Vagina (tissue), 2 donors: Measurements from ENCODE around the gene AMACR. TPM values are rescaled to one million over a fixed set of nuclear protein-coding genes. Genes with fewer than 3 reads are reported as not detected.
"Not testable (repeated sequence)": the region's sequence is repeated elsewhere in the genome, so short reads cannot be mapped to it uniquely, and the experiment has no call there.

Experiments
- DNase-seq, 2 donors: peaks; one replicate each; pipeline ENCODE4 v3.0.0-alpha.2; 2017; ENCODE audit errors: extremely low spot score in 2 of 2
- H3K27ac ChIP-seq: fragments of 200-600 bp; sonication (generic); one replicate; pipeline ENCODE4 v1.5.1; 2019
- H3K27me3 ChIP-seq: fragments of 200-600 bp; sonication (generic); one replicate; pipeline ENCODE4 v1.5.1; 2019
- H3K36me3 ChIP-seq, 2 donors: fragments of 200-600 bp; sonication (generic); one replicate each; pipeline ENCODE4 v1.5.1; 2017 to 2019
- H3K4me1 ChIP-seq: fragments of 200-600 bp; sonication (generic); one replicate; pipeline ENCODE4 v1.5.1; 2019
- H3K4me3 ChIP-seq, 2 donors: fragments of 200-600 bp; sonication (generic); 1 replicate in 1 of 2; 2 replicates in 1 of 2; pipeline ENCODE4 v1.5.1; 2016 to 2019
- H3K9me3 ChIP-seq: fragments of 200-600 bp; sonication (generic); one replicate; pipeline ENCODE4 v1.5.1; 2019
- CTCF ChIP-seq, 3 experiments: fragments of 450-650 bp in 2 of 3; fragments of 200-600 bp in 1 of 3; sonication (generic) in 1 of 3; IDR thresholded peaks; one replicate each; pipeline ENCODE4 v1.5.1; 2017 to 2019; ENCODE audit warnings: antibody characterized with exemption in 3 of 3, mild to moderate bottlenecking in 2 of 3, moderate library complexity in 2 of 3
- POLR2A ChIP-seq, 2 donors: fragments of 450-650 bp; IDR thresholded peaks; one replicate each; pipeline ENCODE4 v1.6.1; 2017; ENCODE audit warnings: antibody characterized with exemption in 2 of 2, mild to moderate bottlenecking in 2 of 2, moderate library complexity in 2 of 2
- POLR2AphosphoS5 ChIP-seq, 2 donors: sonication (generic); formaldehyde crosslinking; IDR thresholded peaks; one replicate each; pipeline ENCODE4 v1.9.0; 2017; ENCODE audit warnings: antibody characterized with exemption in 2 of 2, mild to moderate bottlenecking in 2 of 2, low read depth in 1 of 2; ENCODE audit not compliant: insufficient read depth in 1 of 2
- intact Hi-C: fragments of 100-400 bp; cut with DNase I; formaldehyde crosslinking; loops from one replicate; pipeline ENCODE4 v1.15.1; 2023
- total RNA-seq: library from RNA; depleted of rRNA; stranded (reverse); fragments of >200 nt; gene quantifications from one replicate; pipeline ENCODE4 v1.2.3, GENCODE V29; 2016

AMACR gene
- total RNA-seq, 1 donor from 2014 or later: 4.9 TPM

- no peak for TF ChIP-seq POLR2A (IDR thresholded peaks at IDR 0.05)
- TF ChIP-seq CTCF (IDR thresholded peaks at IDR 0.05): no peak
- TF ChIP-seq POLR2AphosphoS5 (IDR thresholded peaks at IDR 0.05; ENCODE audit: insufficient read depth in 1 of 2, low read depth in 1 of 2): no peak
Observed at GRCh38 chr5:34031117-34031516, 23.3 kb upstream of the AMACR start.

GRCh38 chr5:34030585-34030984 is 22.7 kb upstream of the AMACR start:
- H3K27me3 ChIP-seq, H3K27ac ChIP-seq, H3K4me3 ChIP-seq, intact Hi-C loops, H3K9me3 ChIP-seq, H3K4me1 ChIP-seq, DNase-seq: not testable (repeated sequence)
- H3K36me3 ChIP-seq: peaks cover 0 to 12% of the 10 kb centered on the region in 2 donors

More at GRCh38 chr5:34031117-34031516, 23.3 kb upstream of the AMACR start:
- Histone ChIP-seq H3K36me3 (peaks cover 0 to 13% of the 10 kb centered on the region in 2 donors), H3K4me3 (no peak overlapping the region), H3K4me1 (peaks cover 6% of the 10 kb centered on the region), H3K9me3 (no peaks in the 10 kb centered on the region), H3K27me3 (no peaks in the 10 kb centered on the region), H3K27ac (no peak overlapping the region)
- intact Hi-C loops: no loop called here
- no peak for DNase-seq

- peaks cover 6% of the 10 kb centered on the region for H3K4me1 ChIP-seq
- no peak overlapping the region for H3K4me3 ChIP-seq
- H3K27me3 ChIP-seq: no peaks in the 10 kb centered on the region
- no peak overlapping the region for H3K27ac ChIP-seq
- TF ChIP-seq CTCF (IDR thresholded peaks at IDR 0.05) (no peak), POLR2AphosphoS5 (IDR thresholded peaks at IDR 0.05; ENCODE audit: insufficient read depth in 1 of 2, low read depth in 1 of 2) (no peak), POLR2A (IDR thresholded peaks at IDR 0.05) (no peak)
- intact Hi-C loops: no loop called here
- H3K36me3 ChIP-seq: peaks cover 0 to 7% of the 10 kb centered on the region in 2 donors
- no peak for DNase-seq
- H3K9me3 ChIP-seq: no peaks in the 10 kb centered on the region
Observed at GRCh38 chr5:34030048-34030447, 22.2 kb upstream of the AMACR start.

- H3K4me3 ChIP-seq: no peak overlapping the region
- no peaks in the 10 kb centered on the region for H3K9me3 ChIP-seq
- no peak overlapping the region for H3K27ac ChIP-seq
- no peaks in the 10 kb centered on the region for H3K36me3 ChIP-seq
- H3K4me1 ChIP-seq: peaks cover 6% of the 10 kb centered on the region
- TF ChIP-seq POLR2AphosphoS5 (IDR thresholded peaks at IDR 0.05; ENCODE audit: insufficient read depth in 1 of 2, low read depth in 1 of 2): no peak
- TF ChIP-seq POLR2A (IDR thresholded peaks at IDR 0.05): no peak
- no peak for TF ChIP-seq CTCF (IDR thresholded peaks at IDR 0.05)
- no peak for DNase-seq
- intact Hi-C loops: no loop called here
- H3K27me3 ChIP-seq: no peaks in the 10 kb centered on the region
Observed at GRCh38 chr5:34028349-34028748, 20.5 kb upstream of the AMACR start.

- DNase-seq: no peak
- intact Hi-C loops: no loop called here
- Histone ChIP-seq H3K36me3 (no peaks in the 10 kb centered on the region), H3K27ac (no peak overlapping the region), H3K4me3 (no peak overlapping the region), H3K4me1 (peaks cover 6% of the 10 kb centered on the region), H3K27me3 (no peaks in the 10 kb centered on the region), H3K9me3 (no peaks in the 10 kb centered on the region)
- no peak for TF ChIP-seq CTCF (IDR thresholded peaks at IDR 0.05)
- TF ChIP-seq POLR2AphosphoS5 (IDR thresholded peaks at IDR 0.05; ENCODE audit: insufficient read depth in 1 of 2, low read depth in 1 of 2): no peak
Observed at GRCh38 chr5:34026089-34026761, 18.4 kb upstream of the AMACR start.
